Raji (cell line): ENCODE data around the gene ARHGEF4.

Source experiments
- POLR2A ChIP-seq: IDR thresholded peaks from 2 replicates; pipeline ENCODE4 v1.6.1; 2011; ENCODE audit warnings: low read depth, low read length, control low read depth; ENCODE audit not compliant: insufficient read depth

Gene ARHGEF4

GRCh38 chr2:130807659-130808385, 28.9 kb upstream of the ARHGEF4 start:
- no peak for TF ChIP-seq POLR2A

GRCh38 chr2:130808482-130809268, 28.0 kb upstream of the ARHGEF4 start:
- TF ChIP-seq POLR2A: no peak

- no peak for TF ChIP-seq POLR2A
Observed at GRCh38 chr2:130810490-130810889, 26.2 kb upstream of the ARHGEF4 start.

- no peak for TF ChIP-seq POLR2A
Observed at GRCh38 chr2:130813722-130814121, 23.0 kb upstream of the ARHGEF4 start.

- TF ChIP-seq POLR2A: no peak
Observed at GRCh38 chr2:130814931-130815680, 21.6 kb upstream of the ARHGEF4 start.

- TF ChIP-seq POLR2A: no peak
Observed at GRCh38 chr2:130818809-130819208, 17.9 kb upstream of the ARHGEF4 start.

- no peak for TF ChIP-seq POLR2A
Observed at GRCh38 chr2:130819226-130819607, 17.5 kb upstream of the ARHGEF4 start.

- TF ChIP-seq POLR2A: no peak
Observed at GRCh38 chr2:130819608-130820278, 17.0 kb upstream of the ARHGEF4 start.

- no peak for TF ChIP-seq POLR2A
Observed at GRCh38 chr2:130820279-130820861, 16.3 kb upstream of the ARHGEF4 start.

GRCh38 chr2:130821867-130822266, 14.8 kb upstream of the ARHGEF4 start:
- no peak for TF ChIP-seq POLR2A

- no peak for TF ChIP-seq POLR2A
Observed at GRCh38 chr2:130822766-130823165, 13.9 kb upstream of the ARHGEF4 start.

- no peak for TF ChIP-seq POLR2A
Observed at GRCh38 chr2:130823171-130823885, 13.4 kb upstream of the ARHGEF4 start.

GRCh38 chr2:130823886-130824491, 12.7 kb upstream of the ARHGEF4 start:
- no peak for TF ChIP-seq POLR2A
